NK-92 (cell line): Measurements from ENCODE around the gene TMEM182.

Source experiments
- DNase-seq: peaks from one replicate; lab custom pipeline; 2025; ENCODE audit not compliant: unreplicated experiment; lab: John Stamatoyannopoulos, UW

Gene TMEM182

DNA sequence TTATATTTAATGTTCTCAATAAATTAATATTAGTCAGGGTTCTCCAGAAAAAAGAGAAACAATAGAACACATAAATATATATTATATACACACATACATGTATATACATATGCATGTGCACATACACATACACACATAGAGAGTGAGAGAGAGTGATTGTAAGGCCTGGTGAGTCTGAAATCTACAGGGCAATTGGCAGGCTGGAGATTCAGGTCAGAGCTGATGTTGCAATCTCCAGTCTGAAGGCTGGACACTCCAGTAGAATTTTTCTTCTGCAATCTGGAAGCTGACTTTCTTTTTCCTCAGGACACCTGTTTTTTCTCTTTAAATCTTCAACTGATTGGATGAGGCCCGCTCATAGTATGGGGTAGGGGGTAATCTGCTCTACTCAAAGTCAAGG lies 3.2 kb downstream of the TMEM182 start:
- DNase-seq, result no peak

DNA sequence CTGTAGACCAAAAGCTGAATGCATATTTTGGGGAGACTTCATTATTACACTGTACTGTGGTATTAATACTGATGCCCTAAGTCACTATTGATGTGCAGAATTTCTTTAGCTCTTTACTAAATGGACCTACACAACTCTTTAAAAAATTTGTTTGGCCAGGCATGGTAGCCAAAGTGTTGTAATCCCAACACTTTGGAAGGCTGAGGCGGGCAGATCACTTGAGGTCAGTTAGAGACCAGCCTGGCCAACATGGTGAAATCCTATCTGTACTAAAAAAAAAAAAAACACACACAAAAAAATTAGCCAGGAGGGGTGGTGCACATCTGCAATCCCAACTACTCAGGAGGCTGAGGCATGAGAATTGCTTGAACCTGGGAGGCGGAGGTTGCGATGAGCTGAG lies 6.4 kb downstream of the TMEM182 start:
- DNase-seq, result no peak

DNA sequence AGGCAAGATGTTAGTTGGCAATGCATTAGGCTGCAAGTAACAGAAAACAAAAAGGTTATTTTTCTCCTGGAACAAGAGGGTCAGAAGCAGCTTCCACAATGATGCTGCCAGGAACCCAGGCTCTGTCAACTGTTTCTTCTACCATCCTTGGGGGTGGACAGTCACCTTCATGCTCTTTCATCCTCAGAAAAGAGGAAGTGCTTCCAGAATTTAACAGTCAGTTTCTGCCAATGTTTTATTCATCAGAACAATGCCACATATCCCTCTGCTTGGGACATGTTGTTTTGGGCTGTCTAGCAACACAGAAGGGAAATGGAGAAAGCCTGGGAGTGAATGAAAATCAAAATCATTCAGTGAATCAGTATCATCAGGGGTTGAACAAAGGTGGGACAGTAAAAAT lies 7.1 kb downstream of the TMEM182 start:
- DNase-seq, result no peak

DNA sequence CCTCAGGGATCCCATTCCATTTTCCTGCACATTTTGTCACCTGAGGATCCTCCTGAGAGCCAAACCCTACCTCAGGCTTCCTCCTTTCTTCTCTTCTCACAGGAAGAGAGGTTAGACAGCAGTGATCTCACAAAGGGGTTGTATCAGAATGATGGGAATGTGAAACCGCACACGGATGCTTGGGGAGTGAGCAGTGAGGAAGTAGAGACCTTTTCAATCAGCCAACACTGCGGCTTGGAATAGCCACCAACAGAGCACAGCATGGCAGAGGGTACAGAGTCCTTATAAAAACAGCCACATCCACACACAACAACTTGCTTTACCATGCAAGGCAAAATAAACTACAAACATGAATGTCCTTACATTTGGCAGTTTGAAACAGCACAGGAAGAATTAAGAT lies 8.7 kb downstream of the TMEM182 start:
- DNase-seq, result no peak

DNA sequence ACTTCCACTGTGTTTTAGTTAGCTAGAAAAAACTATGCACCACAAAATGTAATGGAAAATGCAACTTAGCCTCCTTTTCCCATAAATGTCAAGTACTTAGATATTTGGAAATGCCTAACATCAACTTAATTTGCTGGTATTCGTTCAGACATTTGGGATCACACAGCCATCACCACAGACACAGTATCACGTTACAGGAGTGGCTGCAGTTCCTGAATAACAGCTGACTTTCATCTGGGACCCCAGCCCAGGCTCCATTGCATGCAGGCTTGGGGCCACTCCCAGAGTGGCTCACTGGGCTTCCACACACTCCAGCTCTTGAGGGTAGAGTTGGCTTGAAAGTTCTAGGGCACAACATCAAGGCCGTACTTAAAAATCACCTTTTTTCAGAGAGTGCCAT lies 9.3 kb downstream of the TMEM182 start:
- no peak for DNase-seq

DNA sequence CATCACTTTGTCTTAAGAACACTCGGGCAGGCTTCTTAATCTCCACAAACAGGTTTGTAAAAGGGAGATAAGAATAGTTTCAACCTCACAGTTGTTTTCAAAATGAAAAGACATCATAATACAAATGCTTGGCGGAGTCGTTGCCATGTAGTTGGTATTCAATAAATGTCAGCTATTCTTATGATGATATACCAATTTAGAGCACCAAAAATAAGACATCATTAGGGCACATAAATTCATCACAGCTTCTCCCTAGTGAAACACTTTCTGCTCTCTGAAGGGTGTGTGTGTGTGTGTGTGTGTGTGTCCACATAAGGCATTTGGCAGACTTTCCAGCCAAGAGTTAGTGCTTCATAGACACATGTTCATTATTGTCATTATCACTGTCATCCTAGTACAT lies 10.8 kb downstream of the TMEM182 start:
- no peak for DNase-seq

DNA sequence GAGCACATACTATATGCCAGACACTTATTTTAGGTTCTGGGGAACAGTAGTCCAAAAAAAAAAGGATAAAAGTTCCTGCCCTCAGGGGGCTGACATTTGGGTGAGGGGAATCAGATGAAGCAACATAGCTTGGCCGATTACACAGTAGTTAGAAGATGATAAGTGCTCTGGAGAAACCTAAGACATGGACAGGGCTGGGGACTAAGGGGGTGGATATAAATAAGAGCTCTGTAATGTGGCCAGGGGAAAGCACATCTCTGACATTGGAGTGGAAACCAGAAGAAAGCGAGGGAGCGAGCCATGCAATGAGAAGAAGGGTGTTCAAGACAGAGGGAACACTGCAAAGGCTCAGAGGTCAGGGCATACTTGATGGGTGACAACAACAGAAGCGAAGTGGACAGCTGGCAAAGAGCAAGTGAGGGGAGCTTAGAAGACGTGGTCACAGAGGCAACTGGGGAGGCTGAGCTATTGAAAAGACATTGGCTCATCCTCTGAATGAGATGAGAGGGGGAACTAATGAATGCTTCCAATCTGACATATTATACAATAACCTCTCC lies 11.4 kb downstream of the TMEM182 start:
- DNase-seq, result no peak

DNA sequence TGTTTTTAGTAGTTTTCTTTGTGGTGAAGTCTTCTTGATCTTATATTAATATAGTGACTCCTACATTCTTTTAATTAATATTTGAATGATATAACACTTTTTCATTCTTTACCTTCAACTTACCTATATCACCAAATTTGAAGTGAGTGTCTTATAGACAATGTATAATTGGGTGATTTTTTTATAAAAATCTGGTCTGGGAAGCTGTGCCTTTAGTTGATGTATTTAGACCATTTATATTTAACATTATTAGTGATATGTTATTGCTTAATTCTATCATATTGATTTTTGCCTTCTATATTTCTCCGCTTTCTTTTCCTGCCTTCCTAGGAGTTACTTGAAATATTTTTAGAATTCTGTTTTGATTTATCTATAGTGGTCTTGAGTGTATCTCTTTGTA lies 16.4 kb downstream of the TMEM182 start:
- DNase-seq, result no peak

DNA sequence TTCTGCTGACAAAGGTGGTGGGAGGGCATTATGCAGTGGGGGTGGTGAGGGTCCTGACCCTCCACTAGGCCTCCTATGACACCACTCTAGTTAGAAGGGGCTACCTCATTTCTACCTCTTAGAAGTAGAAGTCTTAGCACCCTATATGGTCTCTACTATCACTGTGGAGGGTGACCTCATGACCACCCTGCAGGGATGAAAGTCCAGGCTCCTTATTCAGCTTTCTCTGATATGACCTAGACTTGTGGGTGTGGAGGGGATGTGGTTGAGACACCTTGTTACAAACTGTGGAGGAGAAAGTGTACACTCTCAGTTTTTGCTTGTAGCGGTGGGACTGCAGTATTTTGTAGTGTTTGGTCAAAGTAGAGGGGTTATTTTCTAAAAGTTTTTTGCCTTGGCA lies 18.6 kb downstream of the TMEM182 start:
- no peak for DNase-seq

DNA sequence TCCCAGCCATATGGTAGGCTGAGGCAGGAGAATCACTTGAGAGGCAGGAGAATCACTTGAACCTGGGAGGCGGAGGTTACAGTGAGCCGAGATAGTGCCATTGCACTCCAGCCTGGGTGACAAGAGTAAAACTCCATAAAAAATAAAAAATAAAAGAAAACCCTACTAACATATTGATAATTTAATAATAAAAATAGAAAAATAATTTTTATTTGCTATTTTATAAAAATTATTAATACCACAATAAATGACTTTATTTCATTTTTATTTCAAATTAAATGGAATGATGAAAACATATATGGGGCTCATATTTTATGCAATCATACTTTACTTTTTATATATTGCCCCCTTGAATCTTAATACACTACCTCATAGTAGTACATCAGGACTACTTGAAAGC lies 20.4 kb downstream of the TMEM182 start:
- DNase-seq, result no peak

DNA sequence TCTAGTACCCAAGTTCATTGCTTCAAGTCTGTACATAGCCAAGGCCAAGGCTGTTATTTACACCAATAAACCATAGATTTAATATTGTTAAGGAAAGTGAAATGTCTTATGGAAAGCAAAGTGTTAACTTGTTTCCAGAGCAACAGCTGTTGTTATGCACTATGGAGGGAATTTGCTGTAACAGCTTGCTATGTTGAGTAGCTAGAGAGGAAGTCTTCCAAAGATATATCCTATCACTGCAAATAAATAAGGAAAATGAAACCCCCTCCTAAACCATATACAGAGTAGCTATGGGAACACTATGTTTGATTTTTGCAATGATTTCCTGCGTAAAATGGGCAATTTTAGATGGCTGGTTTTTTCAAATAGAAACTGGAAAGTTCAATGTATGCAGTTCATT lies 21.1 kb downstream of the TMEM182 start:
- DNase-seq, result no peak

DNA sequence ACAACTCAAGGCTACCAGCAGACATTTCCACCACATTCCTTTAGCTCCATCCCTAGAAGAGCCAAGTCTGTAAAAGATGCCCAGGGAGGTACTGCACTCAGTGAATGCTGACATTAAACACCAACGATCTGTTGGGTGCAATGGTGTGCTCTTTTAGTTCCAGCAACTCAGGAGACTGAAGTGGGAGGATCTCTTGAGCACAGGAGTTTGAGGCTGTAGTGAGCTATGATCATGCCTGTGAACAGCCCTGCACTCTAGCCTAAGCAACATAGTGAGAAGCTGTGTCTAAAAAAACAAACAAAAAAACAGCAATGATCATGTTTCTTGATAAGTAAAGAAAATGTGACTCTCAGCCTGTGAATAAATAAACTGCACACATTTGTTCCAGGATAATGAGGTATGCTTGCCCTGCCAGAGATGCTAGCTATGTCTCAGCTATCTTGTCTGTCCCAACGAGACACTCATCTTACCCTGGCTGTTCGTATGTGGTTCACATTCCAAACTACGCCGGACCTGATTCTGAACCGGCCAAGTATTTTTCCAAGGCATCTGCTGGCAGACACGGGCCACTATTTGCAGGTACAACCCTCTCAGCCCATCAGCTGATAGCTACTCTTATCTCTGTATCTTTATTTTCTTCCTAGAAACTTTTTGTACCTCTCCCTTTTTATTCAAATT lies 21.8 kb downstream of the TMEM182 start:
- DNase-seq, result no peak

DNA sequence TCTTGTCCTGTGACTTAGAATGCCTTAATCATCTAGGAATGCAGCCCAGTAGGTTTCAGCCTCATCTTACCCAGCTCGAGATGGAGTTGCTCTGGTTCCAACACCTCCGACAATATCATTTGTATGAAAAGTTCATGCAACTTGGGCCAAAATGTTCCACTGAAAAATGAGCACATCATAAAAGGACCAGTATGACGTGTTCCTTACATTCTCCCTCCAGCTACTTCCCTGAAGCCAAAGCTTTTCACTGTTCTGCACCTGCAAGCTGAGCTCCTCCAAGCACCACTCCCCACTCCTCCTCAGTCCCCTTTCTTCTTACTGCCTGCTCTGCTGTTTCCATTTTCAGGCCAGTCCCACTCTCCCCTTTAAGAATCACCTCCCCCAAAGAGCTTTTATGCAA lies 23.1 kb downstream of the TMEM182 start:
- no peak for DNase-seq

DNA sequence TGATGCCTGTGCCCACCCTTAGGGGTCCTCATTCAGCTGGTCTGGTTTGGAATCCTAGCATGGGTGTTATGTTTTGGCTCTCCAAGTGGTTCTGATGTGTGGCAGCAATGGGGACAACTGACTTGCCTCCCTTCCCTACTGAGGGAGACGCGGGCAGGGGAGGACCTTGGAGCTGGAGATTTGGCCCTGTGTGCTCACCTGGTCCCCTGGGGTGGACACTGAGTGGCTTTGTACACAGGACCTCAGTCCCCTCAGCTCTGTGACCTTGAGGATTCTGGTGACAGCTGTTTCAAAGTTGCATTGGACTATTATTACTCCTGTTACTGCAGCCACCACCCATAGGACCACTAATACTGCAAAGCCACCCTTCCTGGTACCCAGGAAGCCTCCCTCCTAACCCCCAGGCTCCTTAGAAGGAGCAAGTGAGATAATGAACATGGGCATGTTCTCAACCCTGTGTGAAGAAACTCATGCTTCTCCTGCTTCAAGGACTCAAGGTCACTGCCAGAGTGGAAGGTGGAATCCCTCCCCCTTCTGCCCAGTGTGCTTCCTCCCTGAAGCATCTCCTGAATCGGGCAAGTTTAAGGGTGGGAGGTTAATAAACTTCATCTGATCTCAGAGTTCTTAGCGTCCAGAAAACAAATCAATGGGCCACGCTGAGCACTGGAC lies 26.5 kb downstream of the TMEM182 start:
- DNase-seq, result no peak

DNA sequence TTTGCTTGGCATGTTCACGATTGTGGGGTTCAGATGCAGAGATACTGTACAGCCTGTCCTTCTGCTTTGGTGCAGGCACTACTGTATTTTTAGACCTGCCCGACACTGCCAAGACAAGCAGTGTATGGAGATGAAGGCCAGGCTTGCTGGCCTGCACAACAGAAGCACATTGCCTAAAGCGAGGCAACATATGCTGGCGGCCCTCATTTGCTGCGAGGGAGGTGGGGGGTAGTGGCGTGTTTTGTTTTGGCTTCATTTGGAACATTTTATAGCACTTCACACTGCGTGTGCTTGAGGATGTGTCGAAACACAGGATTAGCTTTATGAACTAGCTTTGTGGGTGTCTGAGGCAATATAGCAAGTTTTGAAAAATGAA lies 27.0 kb downstream of the TMEM182 start:
- DNase-seq, result no peak

DNA sequence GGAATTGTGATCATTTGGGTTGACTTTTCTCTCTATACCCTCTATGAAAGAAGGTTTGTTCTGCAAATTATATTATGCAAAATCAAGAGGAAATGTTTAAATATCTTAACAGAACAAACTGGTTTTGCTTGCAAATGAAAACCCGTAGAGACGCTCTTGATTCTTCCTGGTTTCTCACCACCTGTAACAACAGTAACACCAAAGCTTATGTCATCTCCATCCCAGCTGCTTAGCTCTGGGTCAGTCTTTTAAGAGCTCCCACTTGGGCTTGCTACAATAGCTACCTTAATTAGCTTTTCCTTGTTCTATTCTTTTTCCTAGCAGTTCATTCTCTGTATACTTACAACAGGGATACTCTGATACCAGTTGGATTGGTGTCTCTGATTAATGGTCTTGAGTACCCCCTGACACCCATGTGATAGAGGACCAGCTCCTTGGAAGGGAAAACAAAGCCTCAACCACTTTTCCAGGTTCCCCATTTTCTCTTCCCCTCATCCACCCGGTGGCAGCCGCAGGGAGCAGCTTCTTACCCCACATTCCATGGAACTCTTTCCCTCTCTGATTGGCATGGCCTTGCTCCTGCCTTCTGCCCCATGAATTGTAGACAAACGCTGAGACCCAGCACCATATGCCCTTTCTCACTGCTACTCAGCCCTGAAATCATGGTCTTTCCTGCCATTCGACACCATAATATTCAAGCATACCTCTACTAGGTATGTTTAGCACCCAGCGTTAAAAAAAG lies 27.7 kb downstream of the TMEM182 start:
- DNase-seq, result no peak

DNA sequence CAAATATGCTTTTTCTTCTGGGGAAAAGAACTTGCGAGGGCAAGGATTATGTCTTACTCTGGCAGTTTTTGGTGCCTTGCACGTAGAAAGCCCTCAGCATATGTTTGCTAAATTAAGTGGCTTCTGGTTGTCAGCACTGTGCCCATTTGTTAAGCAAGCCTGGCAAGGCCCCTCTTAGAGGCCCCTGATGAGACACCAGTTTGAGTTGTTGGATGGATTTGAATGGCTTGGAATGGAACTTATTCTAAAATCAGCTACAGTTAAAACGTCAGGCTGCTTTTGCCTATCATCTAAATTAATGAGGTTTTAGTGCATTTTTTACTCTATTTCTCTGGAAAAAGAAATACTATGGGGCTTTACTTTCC lies 28.2 kb downstream of the TMEM182 start:
- no peak for DNase-seq

DNA sequence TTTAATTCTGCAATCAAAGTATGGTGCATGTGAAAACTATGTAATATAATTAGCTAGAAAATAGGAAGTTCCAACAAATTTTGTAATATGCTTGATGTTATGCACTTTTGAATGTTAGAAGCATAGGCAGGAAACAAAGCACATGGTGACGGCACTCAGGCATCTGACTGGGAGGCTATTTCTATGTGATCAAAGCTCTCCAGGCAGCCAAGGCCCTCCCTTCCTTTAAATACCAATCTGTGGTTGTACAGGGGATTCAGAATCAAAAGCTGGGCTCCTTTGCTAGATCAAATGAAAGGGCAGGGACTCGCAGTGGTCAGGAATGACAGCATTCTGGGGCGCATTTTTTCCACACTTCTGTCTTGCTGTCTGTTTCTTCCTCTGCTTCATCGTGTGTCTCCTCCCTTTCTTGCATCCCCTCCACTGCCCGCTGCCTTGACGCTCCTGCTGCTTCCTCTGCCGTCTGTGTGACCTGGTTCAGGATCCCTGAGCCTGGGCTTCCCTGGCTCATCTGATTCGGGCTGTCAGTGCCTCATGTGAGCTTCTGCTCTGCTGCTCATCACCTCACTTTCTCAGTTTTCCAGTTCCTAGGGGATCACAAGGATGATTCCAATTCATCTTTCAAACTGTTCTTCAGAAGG lies 30.9 kb downstream of the TMEM182 start:
- no peak for DNase-seq

DNA sequence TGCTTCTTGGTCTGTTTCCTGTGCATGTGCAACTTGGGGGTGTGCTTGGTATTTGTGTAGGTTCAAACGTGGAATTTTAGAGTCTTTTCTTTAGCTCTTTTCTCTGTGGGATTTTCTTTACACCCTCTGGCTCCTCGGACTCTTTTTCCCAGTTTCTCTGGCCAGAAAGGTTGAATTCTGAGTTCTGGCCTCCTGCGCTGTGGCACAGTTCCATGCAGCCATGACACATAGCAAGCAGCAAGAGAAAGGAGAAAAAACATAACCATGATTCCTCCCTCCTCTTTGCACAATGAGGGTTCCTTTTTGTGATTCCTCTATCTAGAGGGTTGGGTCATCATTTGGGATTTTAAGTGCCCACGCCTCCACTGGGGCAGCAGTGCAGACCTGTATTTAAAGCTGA lies 33.8 kb downstream of the TMEM182 start:
- DNase-seq, result no peak

DNA sequence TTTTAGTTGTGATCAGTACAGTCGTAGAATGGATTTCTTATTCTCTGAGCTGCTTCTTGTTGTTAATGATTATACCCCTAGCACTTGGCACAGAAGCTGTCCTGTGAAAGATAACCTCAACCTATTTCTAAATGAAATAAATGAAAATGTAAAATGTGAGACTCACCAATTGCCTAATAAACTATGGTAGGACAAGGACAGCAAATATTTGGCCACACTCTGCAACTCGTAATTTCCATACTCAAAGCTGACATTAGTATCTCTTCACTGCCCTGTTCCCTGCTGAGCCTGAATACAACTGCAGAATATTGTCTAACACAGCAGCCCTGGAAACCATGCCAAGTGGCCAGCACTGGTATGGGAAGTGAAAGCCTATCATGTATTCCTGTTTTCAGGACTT lies 34.5 kb downstream of the TMEM182 start:
- no peak for DNase-seq

DNA sequence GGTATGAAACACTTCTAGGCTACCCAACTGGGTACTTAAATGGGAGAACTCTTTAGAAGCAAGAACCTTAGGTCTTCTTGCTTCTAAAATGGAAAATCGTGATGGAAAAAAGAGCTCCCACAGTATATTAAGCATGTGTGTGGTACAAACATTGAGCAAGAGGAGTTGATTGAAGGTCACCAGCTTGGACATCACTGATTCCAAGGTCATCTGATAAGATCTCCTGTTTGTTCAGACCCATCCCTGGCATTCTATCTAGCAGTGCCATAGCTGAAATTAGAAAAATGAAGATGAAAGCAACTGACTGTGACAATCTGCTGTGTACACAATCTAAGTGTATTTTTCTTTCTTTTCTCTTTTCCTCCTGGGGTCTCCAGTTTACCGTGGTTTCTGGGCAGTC lies 35.7 kb downstream of the TMEM182 start:
- DNase-seq, result no peak

DNA sequence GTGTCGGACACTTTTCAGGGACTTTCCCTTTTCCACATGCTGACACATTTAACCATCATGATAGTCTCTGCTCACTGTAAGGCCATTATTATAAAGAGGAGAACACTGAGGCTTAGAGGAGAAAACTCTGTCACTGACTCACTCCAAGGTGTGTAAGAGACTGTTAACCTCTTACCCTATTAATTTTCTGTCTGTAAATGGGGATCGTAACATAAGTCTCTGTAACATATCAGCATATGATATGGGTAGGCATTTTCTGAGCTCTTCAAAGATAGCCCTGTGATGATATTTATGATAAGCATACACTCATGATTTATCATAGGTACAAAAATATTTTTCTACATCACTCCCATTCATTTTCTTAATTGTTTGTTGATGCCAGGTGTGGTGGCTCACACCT lies 36.4 kb downstream of the TMEM182 start:
- DNase-seq, result no peak
